Hepatocyte (in vitro differentiated cells): Measurements from ENCODE around the gene HIRA. TPM values are rescaled to one million over a fixed set of nuclear protein-coding genes. Genes with fewer than 3 reads are reported as not detected.

ENCODE experiments used
- DNase-seq: peaks from one replicate; pipeline ENCODE4 v3.0.0-alpha.2; 2016; ENCODE audit warnings: low spot score
- H2AFZ ChIP-seq: fragments of 200-600 bp; sonication (generic); 2 replicates; pipeline ENCODE4 v1.6.0; 2016; ENCODE audit warnings: antibody characterized with exemption, mild to moderate bottlenecking
- H3K27ac ChIP-seq: fragments of 200-600 bp; sonication (generic); 2 replicates; pipeline ENCODE4 v1.5.1; 2016; ENCODE audit warnings: mild to moderate bottlenecking
- H3K27me3 ChIP-seq: fragments of 200-600 bp; sonication (generic); 2 replicates; pipeline ENCODE4 v1.6.1; 2016
- H3K36me3 ChIP-seq: fragments of 200-600 bp; sonication (generic); replicated peaks from 2 replicates; pipeline ENCODE4 v1.5.1; 2016; ENCODE audit warnings: low read depth; ENCODE audit not compliant: insufficient read depth
- H3K4me1 ChIP-seq: fragments of 200-600 bp; sonication (generic); 2 replicates; pipeline ENCODE4 v1.5.1; 2016; ENCODE audit warnings: mild to moderate bottlenecking, moderate library complexity; ENCODE audit not compliant: insufficient read depth
- H3K4me2 ChIP-seq: fragments of 200-600 bp; sonication (generic); 2 replicates; pipeline ENCODE4 v1.6.0; 2016
- H3K4me3 ChIP-seq: fragments of 200-600 bp; sonication (generic); 2 replicates; pipeline ENCODE4 v1.5.1; 2016; ENCODE audit warnings: mild to moderate bottlenecking
- H3K79me2 ChIP-seq: fragments of 200-600 bp; sonication (generic); 2 replicates; pipeline ENCODE4 v1.6.0; 2017; ENCODE audit warnings: mild to moderate bottlenecking
- H3K9me2 ChIP-seq: fragments of 200-600 bp; sonication (generic); replicated peaks from 2 replicates; pipeline ENCODE4 v1.6.0; 2017; ENCODE audit warnings: mild to moderate bottlenecking; ENCODE audit not compliant: insufficient read depth
- H3K9me3 ChIP-seq: fragments of 200-600 bp; sonication (generic); 2 replicates; pipeline ENCODE4 v1.5.1; 2016; ENCODE audit warnings: low read depth, mild to moderate bottlenecking
- H4K20me1 ChIP-seq: fragments of 200-600 bp; sonication (generic); 2 replicates; pipeline ENCODE4 v1.6.0; 2016; ENCODE audit warnings: mild to moderate bottlenecking; ENCODE audit not compliant: insufficient read depth, poor library complexity, severe bottlenecking
- CTCF ChIP-seq: fragments of 200-600 bp; sonication (generic); IDR thresholded peaks from 2 replicates; pipeline ENCODE4 v1.5.1; 2016; ENCODE audit warnings: antibody characterized with exemption, mild to moderate bottlenecking; ENCODE audit not compliant: poor library complexity
- EZH2 ChIP-seq: fragments of 200-600 bp; sonication (generic); IDR thresholded peaks from 2 replicates; pipeline ENCODE4 v1.6.1; 2016; ENCODE audit warnings: antibody characterized with exemption, mild to moderate bottlenecking, borderline replicate concordance
- EZH2phosphoT487 ChIP-seq: fragments of 200-600 bp; sonication (generic); IDR thresholded peaks from one replicate; pipeline ENCODE4 v1.6.1; 2018; ENCODE audit warnings: antibody characterized with exemption, mild to moderate bottlenecking, low read depth, moderate library complexity; ENCODE audit not compliant: unreplicated experiment, severe bottlenecking
- WGBS: methylation state at CpG from one replicate; pipeline ENCODE4 v1.1.6; 2016; ENCODE audit warnings: low lambda C conversion rate; ENCODE audit errors: missing lambda C conversion rate; 5-methylcytosine and 5-hydroxymethylcytosine counted together
- polyA plus RNA-seq: library from polyadenylated mRNA; unstranded; fragments of >200 nt; fragmentation: Nextera tagmentation; extraction: Ambion mirVana; gene quantifications from 2 replicates; pipeline ENCODE4 v1.2.1, GENCODE V29; 2016
- total RNA-seq: library from RNA; depleted of rRNA; stranded (reverse); fragments of >200 nt; gene quantifications from 2 replicates; pipeline ENCODE4 v1.2.3, GENCODE V29; 2014

HIRA gene
- total and polyA plus RNA-seq, 2 experiments from 2014 or later = 23.5 to 30.6 TPM

- H4K20me1 ChIP-seq = no peaks in the 10 kb centered on the region
- no peaks in the 10 kb centered on the region for H3K4me1 ChIP-seq
- H3K4me2 ChIP-seq = no peak overlapping the region
- H3K27ac ChIP-seq = no peak overlapping the region
- H3K27me3 ChIP-seq = no peaks in the 10 kb centered on the region
- no peaks in the 10 kb centered on the region for H3K9me3 ChIP-seq
- H3K36me3 ChIP-seq = no peaks in the 10 kb centered on the region
- over 99% methylated on average over 6 of the region's 6 CpGs for WGBS
- no peaks in the 10 kb centered on the region for H3K9me2 ChIP-seq
- DNase-seq = no peak
- H3K79me2 ChIP-seq = no peaks in the 10 kb centered on the region
- no peak overlapping the region for H2AFZ ChIP-seq
- no peak for TF ChIP-seq CTCF
- no peak for TF ChIP-seq EZH2phosphoT487
- no peak for TF ChIP-seq EZH2
- H3K4me3 ChIP-seq = no peak overlapping the region
These were observed 36.4 kb upstream of the HIRA start for GRCh38 chr22:19467912-19468311.

GRCh38 chr22:19466848-19467752 lies 35.6 kb upstream of the HIRA start:
- no peaks in the 10 kb centered on the region for H3K9me2 ChIP-seq
- DNase-seq = no peak
- H3K9me3 ChIP-seq = no peaks in the 10 kb centered on the region
- no peak overlapping the region for H3K4me3 ChIP-seq
- H3K4me1 ChIP-seq = no peaks in the 10 kb centered on the region
- no peak for TF ChIP-seq EZH2phosphoT487
- no peak for TF ChIP-seq EZH2
- no peak for TF ChIP-seq CTCF
- H3K79me2 ChIP-seq = no peaks in the 10 kb centered on the region
- H4K20me1 ChIP-seq = no peaks in the 10 kb centered on the region
- no peaks in the 10 kb centered on the region for H3K36me3 ChIP-seq
- H3K27ac ChIP-seq = no peak overlapping the region
- 96% methylated on average over 9 of the region's 9 CpGs for WGBS
- no peak overlapping the region for H2AFZ ChIP-seq
- no peak overlapping the region for H3K4me2 ChIP-seq
- H3K27me3 ChIP-seq = no peaks in the 10 kb centered on the region

- TF ChIP-seq EZH2phosphoT487 (no peak), CTCF (no peak), EZH2 (no peak)
- H2AFZ ChIP-seq = no peak overlapping the region
- no peaks in the 10 kb centered on the region for H3K79me2 ChIP-seq
- WGBS = 90% methylated on average over 14 of the region's 14 CpGs
- H3K4me1 ChIP-seq = no peaks in the 10 kb centered on the region
- H3K9me2 ChIP-seq = no peaks in the 10 kb centered on the region
- H3K27ac ChIP-seq = no peak overlapping the region
- no peaks in the 10 kb centered on the region for H3K27me3 ChIP-seq
- H3K4me3 ChIP-seq = no peak overlapping the region
- no peaks in the 10 kb centered on the region for H3K9me3 ChIP-seq
- no peak overlapping the region for H3K4me2 ChIP-seq
- no peak for DNase-seq
- no peaks in the 10 kb centered on the region for H4K20me1 ChIP-seq
- H3K36me3 ChIP-seq = no peaks in the 10 kb centered on the region
These were observed 34.7 kb upstream of the HIRA start for GRCh38 chr22:19466126-19466716.
